Kidney (tissue), 14 donors: ENCODE data around the gene CTCFL. TPM values are rescaled to one million over a fixed set of nuclear protein-coding genes. Genes with fewer than 3 reads are reported as not detected.

Experiments used
- DNase-seq, 5 donors: peaks; one replicate each; pipeline ENCODE4 v3.0.0-alpha.2; 2013 to 2020
- FAIRE-seq: peaks from 2 replicates; lab custom pipeline; 2012; peaks lifted over from hg19 to GRCh38; lab: Jason Lieb, UNC
- H3K27ac ChIP-seq, 2 donors: one replicate each; pipeline ENCODE4 v1.7.0; 2013; ENCODE audit warnings: low read depth in 2 of 2, low read length in 2 of 2, inconsistent platforms in 1 of 2
- H3K27me3 ChIP-seq: one replicate; pipeline ENCODE4 v1.7.1; 2013; ENCODE audit warnings: low read length, inconsistent platforms; ENCODE audit not compliant: control insufficient read depth, insufficient read depth
- H3K36me3 ChIP-seq, 3 donors: one replicate each; pipeline versions ENCODE4 v1.7.0 to v1.7.1; 2013; ENCODE audit warnings: low read length in 3 of 3, control low read depth in 1 of 3, inconsistent platforms in 1 of 3; ENCODE audit not compliant: insufficient read depth in 3 of 3, control insufficient read depth in 2 of 3
- H3K4me1 ChIP-seq, 3 donors: one replicate each; pipeline versions ENCODE4 v1.7.0 to v1.7.1; 2013; ENCODE audit warnings: low read length in 3 of 3, inconsistent platforms in 1 of 3, low read depth in 1 of 3; ENCODE audit not compliant: control insufficient read depth in 2 of 3, insufficient read depth in 2 of 3
- H3K4me3 ChIP-seq, 3 donors: one replicate each; pipeline versions ENCODE4 v1.7.0 to v1.8.1; 2013; ENCODE audit warnings: low read length in 3 of 3, control low read depth in 1 of 3, inconsistent platforms in 1 of 3
- H3K9ac ChIP-seq, 3 donors: one replicate each; pipeline versions ENCODE4 v1.7.0 to v1.7.1; 2013; ENCODE audit warnings: low read length in 3 of 3, control low read depth in 1 of 3, inconsistent platforms in 1 of 3
- H3K9me3 ChIP-seq, 3 donors: one replicate each; pipeline versions ENCODE4 v1.7.0 to v1.7.1; 2013; ENCODE audit warnings: low read length in 3 of 3, control low read depth in 1 of 3, inconsistent platforms in 1 of 3; ENCODE audit not compliant: control insufficient read depth in 2 of 3, insufficient read depth in 1 of 3
- CTCF ChIP-seq: IDR thresholded peaks from 3 replicates; pipeline ENCODE4 v1.5.1; 2012; ENCODE audit warnings: mild to moderate bottlenecking, moderate library complexity, borderline replicate concordance; ENCODE audit not compliant: insufficient read depth; ENCODE audit errors: extremely low read depth
- intact Hi-C: fragments of 100-400 bp; cut with DNase I; formaldehyde crosslinking; loops from one replicate; pipeline ENCODE4 v1.11.1; 2022
- polyA plus RNA-seq: library from polyadenylated mRNA; stranded (reverse); fragments of 350-450 nt; fragmentation: Illumina TruSeq; extraction: RNeasy Lipid Tissue Mini Kit (QIAGEN cat#74804); gene quantifications from one replicate; pipeline ENCODE4 v1.2.3, GENCODE V29; 2014; ENCODE audit warnings: low read depth, low replicate concordance; ENCODE audit not compliant: insufficient read depth
- total RNA-seq: library from RNA; stranded (reverse); fragmentation: NEBNext Ultra II Directional; extraction: Animal tissue kit (Norgen Biotek cat#: 25700); gene quantifications from one replicate; pipeline ENCODE4 v1.2.1, GENCODE V29; 2021
- donor health status: control.
- donor health status: control.
- donor health status: control.
- donor health status: control.
- donor health status: control.
- donor health status: DM: yes; HTN: yes; CAD: no.
- donor health status: Normal renal cell carcinoma (clear cell type).

The CTCFL gene
- total and polyA plus RNA-seq, 2 donors from 2014 or later: not detected

- Histone ChIP-seq H3K4me3 (no peak overlapping the region), H3K4me1 (peaks cover 4 to 13% (median 4%) of the 10 kb centered on the region in 3 donors), H3K9ac (no peak overlapping the region), H3K36me3 (no peaks in the 10 kb centered on the region), H3K27me3 (no peaks in the 10 kb centered on the region), H3K9me3 (peaks cover 0 to 5% (median 0%) of the 10 kb centered on the region in 3 donors), H3K27ac (no peak overlapping the region)
- intact Hi-C loops: no loop called here
- FAIRE-seq (no peak), DNase-seq (no peak)
- no peak for TF ChIP-seq CTCF
These were observed 12.1 kb upstream of the CTCFL start for GRCh38 chr20:57536771-57537724.

- DNase-seq: no peak
- H3K4me3 ChIP-seq: no peak overlapping the region
- H3K36me3 ChIP-seq: no peaks in the 10 kb centered on the region
- H3K27me3 ChIP-seq: no peaks in the 10 kb centered on the region
- H3K27ac ChIP-seq: no peak overlapping the region
- FAIRE-seq: no peak
- peaks cover 2 to 10% (median 4%) of the 10 kb centered on the region in 3 donors for H3K4me1 ChIP-seq
- TF ChIP-seq CTCF: no peak
- intact Hi-C loops: no loop called here
- no peak overlapping the region for H3K9ac ChIP-seq
- H3K9me3 ChIP-seq: peaks cover 0 to 5% (median 0%) of the 10 kb centered on the region in 3 donors
These were observed 11.3 kb upstream of the CTCFL start for GRCh38 chr20:57536120-57536708.

- H3K9ac ChIP-seq: no peak overlapping the region
- peaks cover 0 to 5% (median 0%) of the 10 kb centered on the region in 3 donors for H3K9me3 ChIP-seq
- no peak for FAIRE-seq
- H3K27me3 ChIP-seq: no peaks in the 10 kb centered on the region
- no peaks in the 10 kb centered on the region for H3K36me3 ChIP-seq
- H3K4me1 ChIP-seq: peaks cover 0 to 1% (median 0%) of the 10 kb centered on the region in 3 donors
- no peak overlapping the region for H3K27ac ChIP-seq
- no peak overlapping the region for H3K4me3 ChIP-seq
- TF ChIP-seq CTCF: no peak
- intact Hi-C loops: no loop called here
- DNase-seq: no peak
These were observed 10.4 kb upstream of the CTCFL start for GRCh38 chr20:57535297-57535696.
